NCI-H226 (cell line): ENCODE data around the gene ZNF655.
"Not testable (repeated sequence)": the region's sequence is repeated elsewhere in the genome, so short reads cannot be mapped to it uniquely, and the experiment has no call there.

Experiments
- DNase-seq: peaks from one replicate; pipeline ENCODE4 v3.0.0-alpha.2; 2015

The ZNF655 gene

GRCh38 chr7:99561737-99562051, 3.3 kb downstream of the ZNF655 start:
- DNase-seq, result no peak

GRCh38 chr7:99562114-99562784, 3.8 kb downstream of the ZNF655 start:
- no peak for DNase-seq

- DNase-seq, result peak; percentile 96
Observed at GRCh38 chr7:99562832-99563231, 4.4 kb downstream of the ZNF655 start.

GRCh38 chr7:99563650-99564049, 5.2 kb downstream of the ZNF655 start:
- peak; percentile 88 for DNase-seq

GRCh38 chr7:99568770-99569169, 10.3 kb downstream of the ZNF655 start:
- not testable (repeated sequence) for DNase-seq

- DNase-seq, result no peak
Observed at GRCh38 chr7:99571768-99572167, 13.3 kb downstream of the ZNF655 start.

GRCh38 chr7:99573257-99573656, 14.8 kb downstream of the ZNF655 start:
- DNase-seq, result no peak

GRCh38 chr7:99576251-99576650, 17.8 kb downstream of the ZNF655 start:
- no peak for DNase-seq

GRCh38 chr7:99579281-99579955, 21.0 kb downstream of the ZNF655 start:
- no peak for DNase-seq

- DNase-seq, result no peak
Observed at GRCh38 chr7:99579956-99580777, 21.7 kb downstream of the ZNF655 start.

GRCh38 chr7:99580778-99581332, 22.4 kb downstream of the ZNF655 start:
- DNase-seq, result not testable (repeated sequence)

GRCh38 chr7:99588868-99589267, 30.4 kb downstream of the ZNF655 start:
- DNase-seq, result no peak

- no peak for DNase-seq
Observed at GRCh38 chr7:99594948-99595745, 36.7 kb downstream of the ZNF655 start.

GRCh38 chr7:99596408-99596955, 38.0 kb downstream of the ZNF655 start:
- DNase-seq, result no peak

GRCh38 chr7:99597762-99598501, 39.5 kb downstream of the ZNF655 start, which contains the start of gene TMEM225B:
TMEM225B (plus strand) TSS chr7:99598267; CDS start chr7:99604389, 6,122 bp downstream.
- no peak for DNase-seq

GRCh38 chr7:99599836-99600235, 41.4 kb downstream of the ZNF655 start:
- DNase-seq, result no peak

- no peak for DNase-seq
Observed at GRCh38 chr7:99601656-99602310, 43.3 kb downstream of the ZNF655 start.

GRCh38 chr7:99605527-99605926, 47.1 kb downstream of the ZNF655 start:
- no peak for DNase-seq

GRCh38 chr7:99606531-99606930, 48.1 kb downstream of the ZNF655 start:
- DNase-seq, result no peak

- DNase-seq, result no peak
Observed at GRCh38 chr7:99607548-99607947, 49.1 kb downstream of the ZNF655 start.

- DNase-seq, result peak; percentile 26
Observed at GRCh38 chr7:99614495-99614894, 56.1 kb downstream of the ZNF655 start.
